HG02642 (cell line): Measurements from ENCODE around the gene STRBP.
A peak's percentile ranks its signal among the peaks of the same experiment; 100 is the strongest.
"Not testable (repeated sequence)": the region's sequence is repeated elsewhere in the genome, so short reads cannot be mapped to it uniquely, and the experiment has no call there.

Experiments
- ATAC-seq: cut with Tn5 transposase; IDR thresholded peaks from one replicate; pipeline ENCODE4 v1.9.1; 2021; ENCODE audit warnings: mild to moderate bottlenecking; ENCODE audit not compliant: unreplicated experiment, poor library complexity

The STRBP gene

DNA sequence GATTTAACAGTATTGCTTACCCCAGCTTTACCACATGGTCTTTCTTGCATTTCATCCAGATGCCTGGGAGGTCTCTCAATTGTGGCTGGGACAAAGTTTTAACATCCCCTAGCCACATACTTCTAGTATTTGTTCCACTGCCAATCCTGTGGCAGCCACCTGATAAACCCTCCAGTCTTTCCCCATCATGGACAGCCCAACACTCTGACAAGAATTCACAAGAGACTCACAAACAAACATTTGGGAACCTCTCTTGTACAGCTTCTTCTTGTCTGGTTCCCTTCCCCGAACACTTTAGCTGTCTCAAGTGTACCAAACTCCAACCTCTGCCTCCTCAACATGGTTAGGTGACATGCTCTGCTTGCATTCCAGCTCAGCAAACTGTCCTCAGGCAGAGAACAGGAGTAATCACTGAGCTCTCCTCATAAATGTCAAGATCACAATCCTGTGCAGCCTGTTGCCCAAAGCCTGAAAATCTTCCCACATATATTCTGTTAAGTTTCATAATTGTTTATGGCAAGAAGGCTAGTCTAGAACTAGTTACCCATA is 59.7 kb downstream of the STRBP start:
- ATAC-seq, result no peak

DNA sequence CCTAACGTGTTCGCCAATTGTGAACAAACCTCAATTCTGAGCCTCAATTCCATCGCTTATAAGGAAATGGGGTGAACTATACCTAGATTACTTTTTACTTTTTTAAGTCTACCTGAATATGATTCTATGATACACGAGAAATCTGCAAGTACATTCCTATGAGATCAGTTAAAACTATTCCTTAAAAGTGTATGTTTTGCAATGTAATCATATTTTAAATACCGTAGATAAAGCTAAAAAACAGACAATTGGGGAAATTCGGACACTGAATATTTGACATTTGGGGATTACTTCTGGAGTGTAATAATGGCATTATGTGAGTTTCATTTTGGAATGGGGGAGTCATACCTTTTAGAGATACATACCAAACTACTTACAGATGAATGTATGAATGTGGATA is 62.3 kb downstream of the STRBP start:
- ATAC-seq, result no peak

DNA sequence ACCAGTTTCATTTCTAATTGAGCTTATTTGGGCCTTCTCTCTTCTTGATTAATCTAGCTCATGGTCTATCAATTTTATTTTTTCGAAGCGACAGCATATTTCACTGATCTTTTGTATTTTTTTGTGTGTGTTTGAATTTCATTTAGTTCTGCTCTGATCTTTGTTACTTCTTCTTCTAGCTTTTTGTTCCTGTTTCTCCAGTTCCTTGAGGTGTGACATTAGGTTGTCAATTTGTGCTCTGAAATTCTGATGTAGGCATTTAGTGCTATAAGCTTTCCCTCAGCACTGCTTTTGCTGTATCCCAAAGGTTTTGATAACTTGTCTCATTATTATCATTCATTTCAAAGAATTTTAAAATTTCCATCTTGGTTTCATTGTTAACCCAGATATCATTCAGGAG is 67.3 kb downstream of the STRBP start:
- ATAC-seq, result no peak

DNA sequence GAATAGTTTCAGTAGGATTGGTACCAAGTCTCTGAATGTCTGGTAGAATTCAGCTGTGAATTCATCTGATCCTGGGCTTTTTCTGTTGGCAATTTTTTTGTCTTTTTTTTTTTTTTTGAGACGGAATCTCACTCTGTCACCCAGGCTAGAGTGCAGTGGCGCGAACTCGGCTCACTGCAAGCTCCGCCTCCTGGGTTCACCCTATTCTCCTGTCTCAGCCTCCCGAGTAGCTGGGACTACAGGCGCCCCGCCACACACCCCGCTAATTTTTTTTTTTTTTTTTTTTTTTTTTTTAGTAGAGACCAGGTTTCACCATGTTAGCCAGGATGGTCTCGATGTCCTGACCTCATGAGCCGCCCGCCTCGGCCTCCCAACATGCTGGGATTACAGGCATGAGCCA is 67.9 kb downstream of the STRBP start:
- ATAC-seq, result not testable (repeated sequence)

DNA sequence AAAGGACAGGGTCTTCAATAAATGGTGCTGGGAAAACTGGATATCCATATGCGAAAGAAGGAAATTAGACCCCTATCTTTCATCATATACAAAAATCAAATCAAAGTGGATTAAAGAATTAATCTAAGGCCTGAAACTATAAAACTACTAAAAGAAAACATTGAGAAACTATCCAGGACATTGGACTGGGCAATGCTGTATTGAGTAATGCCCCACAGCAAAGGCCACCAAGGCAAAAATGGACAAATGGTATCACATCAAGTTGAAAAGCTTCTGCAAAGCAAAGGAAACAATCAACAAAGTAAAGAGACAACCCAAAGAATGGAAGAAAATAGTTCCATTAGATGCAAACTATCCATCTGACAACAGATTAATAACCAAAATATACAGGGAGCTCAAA is 72.3 kb downstream of the STRBP start:
- no peak for ATAC-seq

DNA sequence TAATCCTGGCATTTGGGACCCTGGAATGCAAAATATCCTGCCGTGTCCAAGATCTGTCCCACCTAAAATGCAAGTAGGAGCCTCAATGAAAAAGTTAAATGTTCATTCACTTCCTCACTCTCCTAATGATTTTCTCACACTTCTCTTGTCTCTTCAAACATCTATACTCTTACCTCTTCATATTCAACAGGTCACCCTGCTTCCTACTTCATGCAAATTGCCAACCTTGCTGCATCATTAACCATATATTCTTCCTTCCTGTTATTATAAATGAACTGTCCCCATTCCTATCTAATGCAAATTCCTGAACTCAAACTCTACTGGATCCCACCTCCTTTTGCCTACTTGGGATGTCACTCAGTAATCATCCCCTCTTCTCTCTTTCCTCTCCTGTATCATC is 74.4 kb downstream of the STRBP start:
- no peak for ATAC-seq

DNA sequence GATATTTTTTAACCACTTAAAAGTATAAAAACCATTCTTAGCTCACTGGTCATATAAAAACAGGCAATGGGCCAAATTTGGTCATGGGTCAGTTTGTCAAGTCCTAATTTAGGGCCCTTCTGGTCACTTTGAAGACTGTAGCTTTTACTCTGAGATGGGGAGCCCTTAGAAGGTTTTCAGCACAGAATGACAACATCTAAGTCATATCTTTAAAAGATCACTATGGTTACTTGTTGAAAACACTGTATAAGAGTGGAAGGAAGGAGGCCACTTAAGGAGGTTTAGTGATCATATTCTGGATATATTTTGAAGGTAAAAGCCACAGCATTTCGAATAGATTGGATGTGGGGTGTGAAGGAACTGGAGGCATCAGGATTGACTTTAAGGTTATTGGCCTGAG is 76.7 kb downstream of the STRBP start:
- ATAC-seq, result no peak

DNA sequence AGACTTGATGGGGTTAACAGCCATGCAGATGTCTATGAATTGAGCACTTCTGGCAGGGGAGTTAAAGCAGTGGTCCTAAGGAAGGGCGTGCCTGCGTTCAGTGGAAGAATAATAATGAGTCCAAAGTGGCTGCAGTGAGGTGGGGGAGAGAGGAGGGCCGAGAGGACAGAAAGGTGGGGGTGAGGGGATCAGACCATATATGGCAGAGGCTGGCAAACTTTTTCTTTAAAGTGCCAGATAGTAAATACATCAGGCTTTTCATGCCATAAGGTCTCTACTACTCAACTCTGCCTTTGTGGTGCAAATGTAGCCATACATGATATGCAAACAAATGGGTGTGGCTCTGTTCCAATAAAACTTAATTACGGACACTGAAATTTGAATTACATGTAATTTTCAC is 77.1 kb downstream of the STRBP start:
- no peak for ATAC-seq

DNA sequence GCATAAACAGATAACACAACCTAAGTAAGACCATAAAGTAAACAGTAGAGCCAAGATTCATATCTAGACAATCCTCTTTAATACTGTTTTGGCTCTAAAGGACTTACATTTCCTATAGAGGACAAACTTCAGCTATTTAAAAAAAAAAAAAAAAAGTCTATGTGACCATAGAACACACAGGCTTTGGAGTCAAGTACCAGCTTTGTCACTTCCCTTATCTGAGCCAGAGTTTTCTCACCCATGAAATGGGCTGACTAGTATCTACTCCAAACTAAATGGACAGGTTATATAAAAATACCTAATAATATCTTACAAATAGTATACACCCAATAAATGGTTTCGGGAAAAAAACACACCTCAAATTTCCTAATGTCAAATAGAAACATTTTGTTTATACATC is 81.3 kb downstream of the STRBP start:
- ATAC-seq, result no peak

DNA sequence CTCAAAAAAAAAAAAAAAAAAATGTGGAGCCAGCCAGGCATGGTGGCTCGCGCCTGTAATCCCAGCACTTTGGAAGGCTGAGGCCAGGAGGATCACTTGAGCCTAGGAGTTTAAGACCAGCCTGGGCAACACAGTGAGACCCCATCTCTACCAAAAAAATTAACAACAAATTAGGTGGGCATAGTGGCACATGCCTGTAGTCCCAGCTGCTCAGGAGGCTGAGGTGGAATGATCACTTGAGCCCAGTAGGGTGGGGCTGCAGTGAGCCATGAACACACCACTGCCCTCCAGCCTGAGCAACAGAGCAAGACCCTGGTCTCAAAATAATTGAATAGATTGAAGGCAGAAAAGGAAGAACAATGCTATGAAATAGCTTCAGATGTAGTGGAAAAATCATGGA is 82.4 kb downstream of the STRBP start:
- ATAC-seq, result not testable (repeated sequence)

DNA sequence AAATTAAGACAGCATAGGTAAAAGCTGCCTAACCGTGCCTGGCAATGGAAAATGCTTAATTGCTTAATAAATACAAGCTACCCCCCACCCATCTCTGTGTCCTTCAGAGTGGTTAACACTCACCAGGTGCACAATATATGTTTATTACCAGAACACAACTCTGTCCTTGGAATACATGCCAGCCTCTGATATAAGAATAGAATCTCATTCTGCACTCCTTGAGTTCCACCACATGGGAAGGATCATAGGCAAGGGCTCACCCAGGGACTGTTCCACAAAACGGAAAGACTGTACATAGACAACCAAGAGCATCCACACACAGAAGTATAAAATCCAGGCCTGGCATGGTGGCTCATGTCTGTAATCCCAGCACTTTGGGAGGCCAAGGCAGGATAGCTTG is 91.4 kb downstream of the STRBP start:
- no peak for ATAC-seq

DNA sequence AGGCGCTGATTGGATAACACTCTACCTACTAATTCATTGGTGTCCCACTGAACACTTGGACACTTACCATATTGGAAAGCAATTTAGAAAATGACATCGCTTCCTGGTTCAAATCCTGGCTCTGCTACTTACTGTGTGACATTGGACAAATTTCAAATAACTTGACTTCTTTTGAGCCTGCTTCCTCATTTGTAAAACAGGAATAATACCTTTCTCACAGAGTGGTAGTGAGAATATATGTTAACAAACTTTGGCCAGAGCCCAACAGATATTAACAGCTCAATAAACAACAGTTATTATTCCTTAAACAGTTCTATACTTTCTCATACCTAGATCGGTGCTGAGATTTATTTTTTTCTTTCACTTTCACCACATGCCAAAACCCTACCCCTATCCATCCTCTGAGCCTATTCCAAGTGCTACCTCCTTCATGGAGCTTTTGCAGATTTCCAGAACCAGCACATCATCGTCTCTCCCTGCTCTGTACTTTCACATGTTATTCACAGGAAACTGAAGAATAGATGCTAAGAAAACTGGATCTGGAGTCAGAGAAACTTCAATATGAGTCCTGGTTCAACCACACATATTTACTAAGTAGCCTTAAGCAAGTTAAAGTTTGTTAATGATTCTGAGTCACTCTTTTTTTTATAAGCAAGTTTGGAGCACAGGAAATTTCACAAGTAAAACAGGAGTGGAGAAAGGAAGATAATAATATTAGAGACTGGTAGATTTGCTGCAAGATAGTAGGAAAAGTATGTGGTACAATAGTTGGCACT is 92.3 kb downstream of the STRBP start:
- no peak for ATAC-seq

DNA sequence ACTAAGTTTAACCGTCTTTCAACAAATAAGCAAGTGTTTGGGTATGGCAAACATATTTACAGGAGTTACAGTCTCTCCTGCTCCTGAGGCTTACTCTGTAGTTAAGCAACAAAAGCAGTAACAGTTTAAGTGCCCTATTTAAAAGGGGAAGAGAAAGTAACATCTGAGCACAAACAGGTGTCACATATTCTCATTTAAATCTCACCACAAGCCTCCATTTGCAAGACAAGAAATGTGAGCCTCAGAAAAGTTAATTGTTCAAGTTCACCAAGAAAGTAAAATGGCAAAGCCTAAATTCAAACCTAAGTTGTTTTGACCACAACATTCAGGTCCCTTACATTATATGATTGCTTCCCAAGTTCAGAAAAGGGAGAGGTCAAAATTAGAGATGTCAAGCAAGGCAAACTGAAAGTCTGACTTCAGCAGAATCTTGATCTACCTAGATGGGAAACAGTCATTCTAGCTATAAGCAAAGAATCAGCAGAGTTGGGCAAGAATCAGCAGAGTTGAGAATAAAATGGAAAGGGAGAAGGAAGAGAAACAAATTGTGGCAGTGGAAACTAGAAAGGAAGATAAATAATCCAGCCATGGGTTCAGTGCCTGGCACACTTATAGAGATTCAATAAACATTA is 93.4 kb downstream of the STRBP start:
- peak; percentile 87 for ATAC-seq

DNA sequence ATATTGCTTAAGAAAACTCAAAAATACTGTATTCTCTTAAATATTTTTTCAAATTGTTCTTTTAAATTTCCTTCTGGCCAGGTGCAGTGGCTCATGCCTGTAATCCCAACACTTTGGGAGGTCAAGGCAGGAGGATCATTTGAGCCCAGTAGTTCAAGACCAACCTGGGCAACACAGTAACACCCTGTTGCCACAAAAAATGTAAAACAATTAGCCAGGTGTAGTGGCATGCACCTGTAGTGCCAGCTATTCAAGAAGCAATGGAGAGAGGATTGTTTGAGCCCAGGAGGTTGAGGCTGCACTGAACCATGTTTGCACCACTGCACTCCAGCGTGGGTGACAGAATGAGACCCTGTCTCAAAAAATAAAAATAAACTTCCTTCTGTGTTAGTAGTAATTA is 94.3 kb downstream of the STRBP start:
- ATAC-seq, result no peak

DNA sequence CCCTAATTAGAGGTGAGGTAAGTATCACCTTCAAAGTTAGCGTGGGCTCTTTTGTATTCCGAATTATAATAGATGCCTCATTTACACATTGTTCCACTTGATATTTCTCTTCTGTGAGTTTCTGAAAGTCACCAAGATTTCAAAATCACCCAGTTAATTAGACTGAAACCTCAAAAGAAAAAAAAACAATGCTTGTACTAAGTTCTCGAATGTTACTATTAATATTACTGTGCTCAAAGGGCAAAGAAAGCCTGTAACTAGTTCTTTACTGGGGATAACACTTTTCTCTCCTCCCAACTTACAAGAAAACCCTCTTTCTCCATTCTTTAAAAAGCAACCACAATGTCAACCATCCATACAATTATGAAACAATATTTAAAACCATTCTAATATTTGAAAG is 98.5 kb downstream of the STRBP start:
- no peak for ATAC-seq

DNA sequence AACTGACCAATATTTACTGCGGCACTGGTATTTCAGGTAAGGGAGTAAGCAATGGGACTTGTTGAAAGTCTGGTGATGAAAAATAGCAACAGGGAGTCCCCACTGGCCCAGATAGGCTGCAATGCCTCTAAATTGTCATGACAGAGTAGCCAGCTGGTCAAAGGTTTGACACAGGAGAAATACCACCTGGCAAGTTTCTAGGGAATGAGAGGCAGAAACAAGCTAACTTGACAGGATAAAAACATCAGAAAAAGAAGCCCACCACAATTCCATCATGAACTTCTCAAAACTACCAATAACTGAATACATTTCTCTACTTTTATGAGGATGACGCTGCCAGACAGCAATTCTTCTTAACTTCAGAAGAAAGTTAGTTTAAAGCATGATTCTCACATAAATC is 99.8 kb downstream of the STRBP start:
- ATAC-seq, result no peak

DNA sequence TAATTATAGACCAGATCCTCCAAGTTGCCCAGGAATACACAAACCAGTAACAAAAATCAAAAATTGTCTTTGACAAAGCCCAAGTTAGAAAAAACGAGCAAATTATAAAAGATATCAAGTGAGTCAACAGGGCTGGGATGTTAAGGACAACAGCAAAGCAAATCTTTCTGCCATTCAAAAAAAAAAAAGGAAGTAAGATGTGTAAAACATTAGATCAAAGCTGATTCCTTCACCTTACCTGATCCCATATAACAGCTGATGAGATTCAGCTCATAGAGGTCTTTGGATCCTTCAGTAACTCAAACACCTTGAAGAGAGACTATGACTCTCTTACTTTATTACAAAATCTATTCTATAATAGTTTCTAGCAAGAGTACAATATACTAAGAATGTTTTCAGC is 100.9 kb downstream of the STRBP start:
- ATAC-seq, result no peak

DNA sequence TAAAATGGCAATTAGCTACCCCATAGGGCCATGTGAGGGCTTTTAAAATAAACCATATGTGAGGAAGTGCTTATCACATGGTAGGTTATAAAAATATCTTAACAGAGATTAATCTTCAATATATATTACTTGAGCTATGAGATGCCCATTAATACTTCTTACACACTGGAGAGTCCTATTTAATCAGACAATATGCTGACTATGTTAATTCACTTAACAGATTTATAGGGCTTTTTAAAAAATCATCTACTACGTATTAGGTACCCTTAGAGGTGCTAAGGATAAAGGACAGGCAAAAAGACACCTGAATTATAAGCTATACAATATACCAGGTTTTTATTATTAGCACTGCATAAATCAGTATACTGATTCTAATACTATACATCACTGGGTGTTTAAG is 102.6 kb downstream of the STRBP start:
- no peak for ATAC-seq

DNA sequence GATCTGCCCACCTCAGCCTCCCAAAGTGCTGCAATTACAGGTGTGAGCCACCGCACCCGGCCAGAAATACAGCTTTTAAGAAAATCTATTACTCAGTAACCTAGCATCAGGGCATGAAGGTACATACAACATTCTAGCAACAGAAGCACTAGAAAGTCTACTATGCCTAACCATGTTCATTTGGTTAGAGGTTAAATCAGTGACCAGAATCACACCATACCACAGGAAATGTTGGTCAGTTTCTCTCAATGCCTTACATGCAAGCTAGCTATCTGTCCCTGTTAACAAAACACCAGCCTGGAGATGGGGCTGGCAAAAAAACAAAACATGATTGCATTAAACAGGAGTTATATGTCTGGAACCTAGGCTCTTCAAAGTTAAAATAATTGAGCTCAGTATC is 104.1 kb downstream of the STRBP start:
- ATAC-seq, result no peak

DNA sequence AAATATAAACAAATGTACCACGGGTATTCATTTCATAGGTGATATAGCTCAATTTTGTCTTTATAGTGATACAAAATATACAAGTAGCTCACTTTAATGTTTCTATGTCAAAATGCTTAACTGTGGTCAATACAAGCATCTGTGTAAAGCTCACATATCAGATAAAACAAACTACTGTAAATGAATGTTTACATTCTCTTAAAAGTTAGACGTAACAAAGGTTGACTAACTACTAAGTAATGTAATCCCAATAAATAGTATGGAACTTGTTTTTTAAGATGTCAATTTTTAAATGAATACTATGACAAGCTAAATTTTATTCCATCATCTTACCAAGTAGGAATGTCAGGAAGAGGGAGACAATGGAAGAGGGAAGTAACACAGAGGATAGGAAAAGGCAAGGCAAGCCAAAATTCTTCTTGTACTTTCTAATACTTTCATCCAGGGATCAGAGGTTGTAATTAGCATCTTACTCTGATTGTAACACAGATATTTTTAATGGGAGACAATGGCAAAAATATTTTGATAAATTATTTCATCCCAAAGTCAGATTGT is 105.5 kb downstream of the STRBP start:
- ATAC-seq, result no peak

DNA sequence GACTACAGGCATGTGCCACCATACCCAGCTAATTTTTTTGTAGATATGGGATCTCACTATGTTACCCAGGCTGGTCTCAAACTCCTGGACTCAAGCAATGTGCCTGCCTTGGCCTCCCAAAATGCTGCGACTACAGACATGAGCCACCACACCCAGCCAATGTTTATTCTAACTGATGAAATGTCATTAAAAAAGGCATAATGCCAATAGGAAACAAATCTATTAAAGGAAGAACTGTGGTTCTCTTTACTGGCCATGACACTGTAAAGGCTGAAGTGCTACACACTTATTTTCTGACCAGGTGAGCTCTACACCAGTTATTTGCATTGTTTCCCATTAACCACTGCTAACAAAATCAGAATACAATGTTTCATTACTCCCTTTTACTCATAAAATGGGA is 106.0 kb downstream of the STRBP start:
- no peak for ATAC-seq

DNA sequence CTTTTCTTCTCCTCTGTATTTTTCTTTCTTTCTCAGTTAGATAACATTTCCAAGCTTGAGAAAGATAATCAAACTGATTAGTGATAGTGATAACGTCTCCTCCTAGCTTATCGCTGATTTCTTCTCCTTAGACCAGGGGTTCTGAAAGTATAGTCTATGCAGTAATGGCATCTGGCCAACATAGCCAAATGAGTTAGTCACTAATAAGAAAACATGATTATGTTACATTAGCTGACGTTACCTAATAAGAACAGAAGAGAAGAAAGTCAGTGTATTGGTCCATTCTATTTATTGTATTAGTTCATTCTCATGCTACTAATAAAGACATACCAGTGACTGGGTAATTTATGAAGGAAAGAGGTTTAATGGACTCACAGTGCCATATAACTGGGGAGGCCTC is 111.2 kb downstream of the STRBP start:
- no peak for ATAC-seq
